Hair follicular keratinocyte (primary cell): ENCODE measurements around the gene CEBPG. TPM values are rescaled to one million over a fixed set of nuclear protein-coding genes. Genes with fewer than 3 reads are reported as not detected.

Source experiments
- total RNA-seq: library from RNA; depleted of rRNA; stranded (reverse); fragments of >200 nt; gene quantifications from 2 replicates; pipeline ENCODE4 v1.2.3, GENCODE V29; 2015

The CEBPG gene
- 34.1 and 41.1 TPM in 2 replicates for total RNA-seq

DNA sequence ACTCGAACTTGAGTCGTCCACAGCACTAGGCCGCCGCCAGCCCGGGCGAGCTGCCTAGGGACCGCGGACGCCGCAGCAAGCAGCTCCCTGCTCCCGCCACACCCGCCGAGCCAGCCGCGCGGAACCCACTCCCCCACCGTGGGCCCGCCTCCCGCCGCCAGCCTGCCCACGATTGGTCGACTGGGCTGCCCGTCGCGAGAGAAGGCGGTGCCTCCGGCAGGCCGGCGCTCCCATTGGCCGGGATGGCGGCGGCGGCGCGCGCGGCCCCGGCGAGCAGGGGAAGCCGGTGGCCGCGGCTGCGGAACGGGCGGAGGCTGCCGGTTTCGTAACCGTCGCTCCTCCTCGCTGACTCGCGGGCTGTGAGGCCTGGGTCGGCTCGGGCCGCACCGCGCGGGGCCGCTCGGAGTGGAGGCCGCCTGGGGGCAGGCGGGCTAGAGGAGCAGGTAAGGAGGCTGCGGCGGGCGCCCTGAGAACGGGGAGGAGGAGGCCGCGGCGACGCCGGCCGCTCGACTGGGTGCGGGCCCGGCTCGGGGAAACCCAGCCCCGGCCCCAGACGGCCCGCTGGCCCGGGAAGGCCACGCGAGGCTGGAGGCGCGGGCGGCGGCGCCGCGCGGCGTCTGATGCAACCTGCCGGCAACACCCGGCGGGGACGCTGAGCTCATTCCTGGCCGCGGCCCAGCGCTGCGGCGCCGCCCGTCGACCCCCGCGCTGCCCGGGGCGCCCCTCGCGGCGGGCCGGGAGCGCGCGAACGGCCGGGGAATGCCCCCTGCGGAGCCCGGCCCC, at the start of gene CEBPG:
TSS of gene CEBPG (plus strand) at position 257 of the 783 bp plus-strand sequence. CDS start 5,531 bp downstream, outside the sequence.

Other genes starting within 250 kb of the CEBPG start
- not detected in 2 replicates for gene WDR88, start 241.6 kb upstream of the CEBPG start, total RNA-seq
- 14.2 and 15.1 TPM in 2 replicates for gene LRP3, start 179.4 kb upstream of the CEBPG start, total RNA-seq
- not detected in 2 replicates for gene SLC7A10, start 147.9 kb upstream of the CEBPG start, total RNA-seq
- 0.86 and 1.2 TPM in 2 replicates for gene CEBPA, start 71.2 kb upstream of the CEBPG start, total RNA-seq
- gene PEPD, start 148.1 kb downstream of the CEBPG start, total RNA-seq: 24.1 and 29.2 TPM in 2 replicates
- gene CHST8, start 248.2 kb downstream of the CEBPG start, total RNA-seq: not detected in 2 replicates